Measurements from ENCODE around the gene PIP4P1. TPM values are rescaled to one million over a fixed set of nuclear protein-coding genes. Genes with fewer than 3 reads are reported as not detected.

PIP4P1 gene
- total and polyA plus RNA-seq, 10 of the 15 experiments (the other 5 are each of a cell fraction or from before 2014, with no cell fraction given) = 19.1 to 47.4 (median 39.7) TPM

- Histone ChIP-seq H2AFZ (ENCODE audit: control insufficient read depth, low read depth, low read length) (no peak overlapping the region), H3K4me1 (ENCODE audit: control insufficient read depth, insufficient read depth, low read length) (peaks cover 5% of the 10 kb centered on the region; the same call in 1 of the 2 replicates), H3K9me3 (replicated peaks; ENCODE audit: control insufficient read depth, insufficient read depth, low read length) (no peaks in the 10 kb centered on the region), H3K4me3 (no peak overlapping the region), H3K27me3 (replicated peaks in 1 of 2; ENCODE audit: control insufficient read depth in 2 of 2, insufficient read depth in 2 of 2, low read length in 1 of 2) (no peaks in the 10 kb centered on the region), H3K79me2 (ENCODE audit: control insufficient read depth, insufficient read depth, low read length) (no peaks in the 10 kb centered on the region), H3K27ac (ENCODE audit: control insufficient read depth, insufficient read depth) (no peak overlapping the region), H3K9ac (ENCODE audit: control insufficient read depth, insufficient read depth, low read length) (no peak overlapping the region), H3K36me3 (ENCODE audit: control insufficient read depth in 2 of 2, insufficient read depth in 2 of 2, low read length in 1 of 2) (no peaks in the 10 kb centered on the region), H3K4me2 (ENCODE audit: control insufficient read depth, insufficient read depth) (no peak overlapping the region), H4K20me1 (ENCODE audit: control insufficient read depth, insufficient read depth) (no peaks in the 10 kb centered on the region)
- SMC1A ChIA-PET (ENCODE audit: uncharacterized antibody, unreplicated experiment) = interaction anchor here (0.9 to 1.6 kb wide), 3 partner anchors 93 to 262 kb away, joined by 3 to 4 read pairs (median 3); partner anchors contain the start of gene RNASE4
- CTCF ChIA-PET = interaction anchor here (0.8 to 2.3 kb wide), 5 partner anchors 35 to 186 kb away, joined by 3 to 15 read pairs (median 3); partner anchors contain the start of gene PNP
- in situ Hi-C loops (cut with MboI) = no loop called here
- BruUV-seq (replicated peaks) = no TSS peak
- POLR2A ChIA-PET = interaction anchor here (1.0 kb wide), 1 partner anchor 34 kb away, joined by 3 read pairs; the partner anchor contains the start of gene APEX1
- DNase-seq (ENCODE audit: low read depth, low spot score) (no peak), ATAC-seq (no peak), FAIRE-seq (no peak)
- intact Hi-C loops (cut with micrococcal nuclease; ENCODE audit: unreplicated experiment) = no loop called here
- WGBS (ENCODE audit: insufficient coverage, insufficient replicate concordance, low lambda C conversion rate, missing lambda C conversion rate) = 85% methylated on average over 2 of the region's 2 CpGs
- TF ChIP-seq SREBF1 (IDR thresholded peaks at IDR 0.05; ENCODE audit: low read length) (no peak), SUZ12 (IDR thresholded peaks at IDR 0.05; ENCODE audit: unreplicated experiment) (no peak)
- RAD21 ChIA-PET (ENCODE audit: unreplicated experiment) = interaction anchor here (1.0 kb wide), 1 partner anchor 78 kb away, joined by 3 read pairs; the partner anchor contains the start of gene PARP2
Observed at GRCh38 chr14:20421267-20421666, 40.0 kb downstream of the PIP4P1 start.

GRCh38 chr14:20419419-20419818 lies 41.8 kb downstream of the PIP4P1 start:
- POLR2A ChIA-PET = no interaction called here
- no peak overlapping the region for H2AFZ ChIP-seq (ENCODE audit: control insufficient read depth, low read depth, low read length)
- no peak overlapping the region for H3K9ac ChIP-seq (ENCODE audit: control insufficient read depth, insufficient read depth, low read length)
- no peaks in the 10 kb centered on the region for H3K36me3 ChIP-seq (ENCODE audit: control insufficient read depth in 2 of 2, insufficient read depth in 2 of 2, low read length in 1 of 2)
- FAIRE-seq = no peak
- H4K20me1 ChIP-seq (ENCODE audit: control insufficient read depth, insufficient read depth) = no peaks in the 10 kb centered on the region
- H3K4me2 ChIP-seq (ENCODE audit: control insufficient read depth, insufficient read depth) = no peak overlapping the region
- H3K79me2 ChIP-seq (ENCODE audit: control insufficient read depth, insufficient read depth, low read length) = no peaks in the 10 kb centered on the region
- H3K27ac ChIP-seq (ENCODE audit: control insufficient read depth, insufficient read depth) = no peak overlapping the region
- H3K27me3 ChIP-seq (replicated peaks in 1 of 2; ENCODE audit: control insufficient read depth in 2 of 2, insufficient read depth in 2 of 2, low read length in 1 of 2) = no peaks in the 10 kb centered on the region
- RAD21 ChIA-PET (ENCODE audit: unreplicated experiment) = interaction anchor here (1.0 kb wide), 1 partner anchor 42 kb away, joined by 3 read pairs; the partner anchor contains the start of gene PIP4P1
- CTCF ChIA-PET = interaction anchor here (0.6 to 0.7 kb wide), 2 partner anchors 40 to 212 kb away, joined by 3 to 4 read pairs; no protein-coding TSS in a partner anchor
- DNase-seq (ENCODE audit: low read depth, low spot score) = no peak
- BruUV-seq (replicated peaks) = no TSS peak
- SMC1A ChIA-PET (ENCODE audit: uncharacterized antibody, unreplicated experiment) = no interaction called here
- no peak overlapping the region for H3K4me3 ChIP-seq
- intact Hi-C loops (cut with micrococcal nuclease; ENCODE audit: unreplicated experiment) = loop anchor here (5.0 kb wide), 1 partner anchor 113 kb away; no protein-coding TSS in a partner anchor
- peaks cover 4% of the 10 kb centered on the region for H3K4me1 ChIP-seq (ENCODE audit: control insufficient read depth, insufficient read depth, low read length)
- in situ Hi-C loops (cut with MboI) = loop anchor here (5.0 kb wide), 1 partner anchor 33 kb away; the partner anchor contains the start of gene OSGEP
- no peaks in the 10 kb centered on the region for H3K9me3 ChIP-seq (replicated peaks; ENCODE audit: control insufficient read depth, insufficient read depth, low read length)
- ATAC-seq = no peak
- 73% methylated on average over 1 of the region's 1 CpG for WGBS (ENCODE audit: insufficient coverage, insufficient replicate concordance, low lambda C conversion rate, missing lambda C conversion rate)
- no peak for TF ChIP-seq MEF2B (IDR thresholded peaks at IDR 0.05; ENCODE audit: partially characterized antibody, poor library complexity, severe bottlenecking)
- TF ChIP-seq ZBED1 (IDR thresholded peaks at IDR 0.05; ENCODE audit: borderline replicate concordance) = no peak
- TF ChIP-seq RCOR1 (conservative IDR thresholded peaks at IDR 0.05; ENCODE audit: low read depth, low read length) = no peak
- TF ChIP-seq SMC3 (IDR thresholded peaks at IDR 0.05; ENCODE audit: borderline replicate concordance, low read length) = no peak
- no peak for TF ChIP-seq SRF (IDR thresholded peaks at IDR 0.05; ENCODE audit: low read depth in 2 of 2, low read length in 2 of 2)
- no peak for TF ChIP-seq FOS (IDR thresholded peaks at IDR 0.05; ENCODE audit: borderline replicate concordance, extremely low read depth, insufficient read length)
- TF ChIP-seq POLR2AphosphoS2 (IDR thresholded peaks at IDR 0.05; ENCODE audit: low read depth, low read length) = no peak
- TF ChIP-seq ZBTB40 (IDR thresholded peaks at IDR 0.05; ENCODE audit: borderline replicate concordance) = no peak
- TF ChIP-seq MYC (IDR thresholded peaks at IDR 0.05; ENCODE audit: insufficient read depth, insufficient read length, insufficient replicate concordance, low read length, severe bottlenecking) = no peak
- TF ChIP-seq EGR1 (IDR thresholded peaks at IDR 0.05; ENCODE audit: borderline replicate concordance in 1 of 2, low read depth in 2 of 2, low read length in 2 of 2) = no peak
- no peak for TF ChIP-seq ZZZ3 (IDR thresholded peaks at IDR 0.05; ENCODE audit: control insufficient read depth, insufficient read length, low read depth)
